K562 (cell line): Measurements from ENCODE around the gene NCKIPSD.
A peak's percentile ranks its signal among the peaks of the same experiment; 100 is the strongest.

Source experiments
- CHD2 ChIP-seq: IDR thresholded peaks from 2 replicates; pipeline ENCODE4 v1.6.1; 2011; ENCODE audit warnings: low read depth, low read length
- EGR1 ChIP-seq: fragments of 450-650 bp; conservative IDR thresholded peaks from 2 replicates; pipeline ENCODE4 v1.6.1; 2017; ENCODE audit warnings: mild to moderate bottlenecking
- ELF1 ChIP-seq: fragments of 200-800 bp; sonication (Bioruptor generic); IDR thresholded peaks from 2 replicates; pipeline ENCODE4 v1.6.1; 2016; ENCODE audit warnings: missing genetic modification characterization, missing compliant biosample characterization
- EZH2 ChIP-seq: IDR thresholded peaks from 2 replicates; pipeline ENCODE4 v1.6.1; 2012; ENCODE audit warnings: low read depth, mild to moderate bottlenecking, inconsistent platforms, low read length, borderline replicate concordance
- MAZ ChIP-seq, 2 experiments: fragments of 450-650 bp in 1 of 2; sonication (generic) in 1 of 2; formaldehyde crosslinking; IDR thresholded peaks in 1 of 2; conservative IDR thresholded peaks in 1 of 2; 2 replicates each; pipeline versions ENCODE4 v1.4.0 to v1.5.0; 2020; ENCODE audit warnings: mild to moderate bottlenecking in 1 of 2, missing genetic modification reagents in 1 of 2
- PRDM10 ChIP-seq: fragments of 450-650 bp; IDR thresholded peaks from 2 replicates; pipeline ENCODE4 v1.6.1; 2018; ENCODE audit not compliant: partially characterized antibody
- STAT5A ChIP-seq: IDR thresholded peaks from 2 replicates; pipeline ENCODE4 v1.6.1; 2012; ENCODE audit warnings: low read length, inconsistent platforms, borderline replicate concordance
- ZBTB17 ChIP-seq: fragments of 450-650 bp; formaldehyde crosslinking; IDR thresholded peaks from 2 replicates; pipeline ENCODE4 v1.4.0; 2020; ENCODE audit warnings: mild to moderate bottlenecking
- ZBTB34 ChIP-seq: fragments of 250-450 bp; sonication (Bioruptor Pico); IDR thresholded peaks from 2 replicates; pipeline ENCODE4 v1.8.0; 2021; ENCODE audit warnings: mild to moderate bottlenecking, moderate library complexity

GRCh38 chr3:48661501-48662144 lies 24.1 kb downstream of the NCKIPSD start:
- TF ChIP-seq ELF1 (tag) = no peak
- 0 out of 2 replicates have a peak, but pooled peaks have one; percentile 39 for TF ChIP-seq ZBTB17 (CRISPR knock-in tag)
- TF ChIP-seq ZBTB34 (CRISPR knock-in tag) = no peak
- peak; percentile 62 for TF ChIP-seq PRDM10
- no peak for TF ChIP-seq EGR1
- TF ChIP-seq CHD2 = no peak
- no peak for TF ChIP-seq EZH2
- no peak; the same call in 1 of the 2 replicates for TF ChIP-seq STAT5A
- peak; percentile 47 to 100 for TF ChIP-seq MAZ (CRISPR knock-in tag; conservative IDR thresholded peaks at IDR 0.05 in 1 of 2, IDR thresholded peaks at IDR 0.05 in 1 of 2)
